Stimulated activated CD8-positive, alpha-beta memory T cell treated with anti-CD3 and anti-CD28 coated beads, Interleukin-15, amount 100 ng/mL, for 24 hours (primary cell): ENCODE measurements around the gene FDX1.

Source experiments
- DNase-seq: peaks from one replicate; pipeline ENCODE4 v3.0.0-alpha.2; 2020; ENCODE audit warnings: low read depth

The FDX1 gene

DNA sequence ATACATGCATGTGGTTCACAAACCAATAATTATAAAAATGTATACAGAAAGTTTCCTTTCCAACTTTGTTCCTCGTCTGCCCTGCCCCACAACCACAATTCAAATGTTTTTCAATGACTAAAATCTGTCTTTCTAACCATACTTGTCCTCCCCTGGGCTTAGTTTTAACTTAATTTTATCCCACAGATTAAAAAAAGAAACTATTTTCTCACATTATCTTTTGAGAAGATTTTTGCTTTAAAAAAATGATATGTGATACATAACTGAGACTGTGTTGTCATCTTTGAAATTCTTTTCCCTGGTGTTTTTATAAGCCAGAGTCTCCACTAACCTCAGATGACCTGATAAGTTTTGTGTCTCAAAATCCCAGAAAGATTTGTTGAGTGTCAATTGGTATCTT, 79.0 kb downstream of the FDX1 start:
- no peak for DNase-seq

DNA sequence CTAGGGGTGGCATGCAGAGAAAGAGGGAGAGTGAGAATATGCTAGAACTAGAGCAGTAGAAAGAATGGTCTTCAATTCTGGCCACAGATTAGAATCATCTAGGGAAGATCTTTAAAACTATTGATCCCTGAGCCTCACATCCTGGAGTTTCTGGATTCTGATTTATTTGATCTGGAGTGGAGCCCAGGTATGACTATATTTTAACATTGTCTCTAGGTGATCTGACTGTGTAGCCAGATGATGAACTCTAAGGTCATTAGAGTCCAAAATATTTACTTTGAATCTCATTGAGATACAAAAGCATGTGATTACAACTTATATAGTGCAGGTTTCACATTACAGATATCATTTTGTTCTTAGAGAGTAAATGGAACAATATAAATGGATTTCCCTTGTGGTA, 79.7 kb downstream of the FDX1 start:
- no peak for DNase-seq

DNA sequence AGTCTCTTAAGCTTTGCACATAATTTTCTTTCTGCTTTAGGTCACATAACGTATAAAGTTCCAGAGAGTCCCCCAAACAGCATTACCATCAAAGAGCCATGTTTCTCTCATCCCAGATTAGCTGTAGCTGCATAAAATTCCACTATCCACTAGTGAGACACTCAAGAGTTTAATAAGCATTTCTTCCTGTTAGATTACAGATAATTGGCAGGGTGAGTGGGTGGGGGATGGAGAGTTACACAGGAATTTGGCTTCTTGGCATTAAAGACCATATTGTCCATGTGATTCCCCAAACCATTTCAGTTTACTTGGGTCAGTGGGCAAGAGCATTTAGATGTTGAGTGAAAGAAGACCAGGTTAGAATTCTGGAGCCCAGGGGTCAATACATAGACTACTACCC, 82.3 kb downstream of the FDX1 start:
- DNase-seq = no peak

DNA sequence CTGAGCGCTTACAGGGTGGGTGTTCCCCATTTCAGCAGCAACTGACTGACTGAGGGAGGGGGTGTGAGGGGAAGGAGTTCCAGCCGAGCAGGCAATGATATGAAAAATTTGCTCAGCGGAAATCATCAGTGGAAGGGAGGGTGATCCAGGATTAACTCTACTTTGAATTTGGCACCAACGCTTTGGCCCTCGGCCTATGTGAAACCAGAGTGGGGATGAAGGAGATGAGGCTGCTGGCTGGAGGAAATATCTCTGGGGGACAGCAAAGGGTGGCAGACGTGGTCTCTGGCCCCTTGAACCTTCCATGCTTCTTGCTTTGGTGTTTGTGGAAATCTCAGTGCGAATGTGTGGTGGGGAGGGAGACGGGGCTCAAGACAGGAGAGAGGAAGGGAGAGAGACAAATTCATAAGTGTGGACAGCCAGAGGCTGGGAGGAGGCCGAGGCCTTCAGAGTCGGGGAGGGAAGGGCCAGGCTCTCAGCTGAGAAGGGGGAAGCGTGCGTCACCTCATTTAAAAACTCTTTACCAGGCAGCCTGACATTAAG, 83.6 kb downstream of the FDX1 start:
- no peak for DNase-seq

DNA sequence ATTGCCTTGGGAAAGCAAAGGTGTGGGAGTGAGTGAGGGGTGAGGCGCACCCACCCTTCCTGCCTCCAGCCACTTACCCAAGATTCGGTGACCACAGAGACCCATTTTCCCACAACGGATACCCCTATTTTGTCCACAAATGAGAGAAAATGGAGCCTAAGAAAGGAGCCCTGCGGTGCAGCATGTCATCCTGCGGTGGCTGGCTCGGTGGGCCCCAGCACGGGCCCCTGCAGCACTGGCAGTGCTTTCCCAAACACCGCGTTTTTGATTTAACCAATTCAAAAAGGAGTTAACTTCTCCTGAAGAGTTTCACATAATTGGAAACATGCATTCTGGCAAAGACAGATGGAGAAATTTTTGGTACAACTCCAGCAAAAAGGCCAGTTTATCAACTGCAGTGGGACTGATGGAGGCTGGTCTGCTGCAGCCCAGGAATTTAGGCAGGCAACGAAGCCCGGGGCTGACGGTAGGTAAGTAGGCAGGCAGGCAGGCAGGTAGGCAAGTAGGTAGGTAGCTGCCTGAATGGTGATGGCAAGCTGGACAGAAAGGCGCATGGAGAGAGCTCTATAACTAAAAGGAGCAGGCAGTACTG, 84.2 kb downstream of the FDX1 start:
- DNase-seq = no peak
